ENCODE results near the gene MINPP1.

GRCh38 chr10:87503886-87504285 is 807 bp upstream of the MINPP1 start:
- no peak for TF ChIP-seq CTCF (IDR thresholded peaks at IDR 0.05; ENCODE audit: poor library complexity, severe bottlenecking)
- TF ChIP-seq EZH2 (IDR thresholded peaks at IDR 0.05; ENCODE audit: borderline replicate concordance, insufficient read depth, low read length, poor library complexity, severe bottlenecking), result no peak

Data from neural cell (in vitro differentiated cells).